Measurements from ENCODE around the gene ARID1A. TPM values are rescaled to one million over a fixed set of nuclear protein-coding genes. Genes with fewer than 3 reads are reported as not detected.

The ARID1A gene
- total RNA-seq, 4 donors from 2014 or later: 25.8 to 48.4 (median 40.6) TPM

- TF ChIP-seq, protein P1, sequence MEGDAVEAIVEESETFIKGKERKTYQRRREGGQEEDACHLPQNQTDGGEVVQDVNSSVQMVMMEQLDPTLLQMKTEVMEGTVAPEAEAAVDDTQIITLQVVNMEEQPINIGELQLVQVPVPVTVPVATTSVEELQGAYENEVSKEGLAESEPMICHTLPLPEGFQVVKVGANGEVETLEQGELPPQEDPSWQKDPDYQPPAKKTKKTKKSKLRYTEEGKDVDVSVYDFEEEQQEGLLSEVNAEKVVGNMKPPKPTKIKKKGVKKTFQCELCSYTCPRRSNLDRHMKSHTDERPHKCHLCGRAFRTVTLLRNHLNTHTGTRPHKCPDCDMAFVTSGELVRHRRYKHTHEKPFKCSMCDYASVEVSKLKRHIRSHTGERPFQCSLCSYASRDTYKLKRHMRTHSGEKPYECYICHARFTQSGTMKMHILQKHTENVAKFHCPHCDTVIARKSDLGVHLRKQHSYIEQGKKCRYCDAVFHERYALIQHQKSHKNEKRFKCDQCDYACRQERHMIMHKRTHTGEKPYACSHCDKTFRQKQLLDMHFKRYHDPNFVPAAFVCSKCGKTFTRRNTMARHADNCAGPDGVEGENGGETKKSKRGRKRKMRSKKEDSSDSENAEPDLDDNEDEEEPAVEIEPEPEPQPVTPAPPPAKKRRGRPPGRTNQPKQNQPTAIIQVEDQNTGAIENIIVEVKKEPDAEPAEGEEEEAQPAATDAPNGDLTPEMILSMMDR (IDR thresholded peaks at IDR 0.05): no peak
- DNase-seq (ENCODE audit: low spot score) (no peak), ATAC-seq (ENCODE audit: low FRiP score) (no peak)
Measured at GRCh38 chr1:26822737-26823395, 127.1 kb downstream of the ARID1A start.

DNA sequence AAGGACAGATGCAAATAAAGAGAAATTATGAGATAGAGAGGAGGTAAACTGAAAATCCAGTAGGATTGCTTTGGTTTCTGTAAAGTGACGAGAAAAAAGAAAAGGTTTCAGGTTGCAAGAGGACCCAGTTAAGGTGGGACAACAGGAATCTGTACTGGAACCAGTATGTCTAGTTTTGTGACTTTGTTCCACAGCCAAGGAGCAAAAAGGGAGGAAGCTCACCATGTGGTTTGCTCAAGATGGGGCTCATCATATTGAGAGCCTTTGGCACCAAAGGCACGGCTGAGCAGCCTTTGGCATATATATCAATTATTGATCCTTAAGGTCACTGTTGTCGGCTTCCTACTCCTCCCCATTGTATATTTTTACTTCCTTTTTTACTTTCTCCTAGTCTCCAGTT is 128.9 kb downstream of the ARID1A start:
- TF ChIP-seq, protein P1 (IDR thresholded peaks at IDR 0.05): no peak
- no peak for ATAC-seq (ENCODE audit: low FRiP score)
- DNase-seq (ENCODE audit: low spot score): no peak

- TF ChIP-seq, protein P1 (IDR thresholded peaks at IDR 0.05): no peak
- DNase-seq (ENCODE audit: low spot score) (peak; percentile 40), ATAC-seq (ENCODE audit: low FRiP score) (peak; percentile 91)
Measured at GRCh38 chr1:26826261-26827105, 130.7 kb downstream of the ARID1A start, which contains the start of gene ZDHHC18. TSS of gene ZDHHC18 (plus strand) at chr1:26826688. CDS start at chr1:26826805, 117 bp downstream.

- ATAC-seq (ENCODE audit: low FRiP score) (no peak), DNase-seq (ENCODE audit: low spot score) (no peak)
- TF ChIP-seq, protein P1 (IDR thresholded peaks at IDR 0.05): no peak
Measured at GRCh38 chr1:26827106-26827604, 131.3 kb downstream of the ARID1A start.

DNA sequence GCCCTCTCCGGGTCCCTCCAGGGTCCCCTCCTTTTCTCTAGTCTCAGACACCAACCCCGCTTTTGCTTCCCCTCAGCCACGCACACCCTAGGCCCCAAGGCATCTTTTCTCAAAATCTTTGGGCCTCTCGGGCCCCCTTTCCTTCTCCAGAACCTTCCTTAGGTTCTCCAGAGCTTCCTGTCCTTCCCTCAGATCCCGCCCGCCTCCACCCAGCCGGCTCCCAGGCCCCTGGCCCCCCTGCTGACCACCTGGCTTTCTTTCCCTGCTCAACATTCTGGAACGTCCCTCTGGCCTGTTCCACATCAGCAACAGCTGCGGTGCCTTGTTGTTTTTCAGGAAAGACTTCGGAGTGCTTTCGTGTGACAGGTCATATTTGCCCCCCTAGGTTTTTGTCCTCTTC is 131.8 kb downstream of the ARID1A start:
- DNase-seq (ENCODE audit: low spot score): no peak
- TF ChIP-seq, protein P1 (IDR thresholded peaks at IDR 0.05): no peak
- ATAC-seq (ENCODE audit: low FRiP score): no peak

DNA sequence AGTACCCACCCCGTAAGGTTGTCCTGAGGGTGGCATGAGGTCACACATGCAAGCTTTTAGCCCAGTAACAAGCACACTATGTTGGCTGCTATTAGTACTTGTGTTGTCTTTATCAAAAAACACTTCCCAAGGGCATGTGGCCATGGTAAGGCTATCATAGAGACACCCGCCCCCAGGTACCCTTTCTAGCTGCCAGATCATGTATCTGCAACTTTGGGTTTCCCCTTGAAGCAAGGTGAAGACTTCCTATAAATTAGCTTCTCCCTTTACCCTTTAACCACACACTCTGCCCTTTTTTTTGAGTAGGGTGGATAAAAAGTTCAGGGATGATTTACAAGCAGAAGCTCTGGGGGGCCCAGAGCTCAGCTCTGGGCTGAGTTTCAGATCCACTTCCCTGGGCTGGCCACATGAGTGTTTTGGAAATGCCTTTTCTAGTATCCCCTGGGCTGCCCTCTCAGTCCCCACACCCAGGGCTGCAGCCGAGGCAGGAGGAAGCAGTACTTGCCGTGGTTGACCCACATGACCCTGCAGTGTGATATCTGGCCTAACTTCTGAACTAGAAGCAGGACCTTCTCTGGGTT is 132.7 kb downstream of the ARID1A start:
- ATAC-seq (ENCODE audit: low FRiP score) (no peak), DNase-seq (ENCODE audit: low spot score) (no peak)
- TF ChIP-seq, protein P1 (IDR thresholded peaks at IDR 0.05): no peak
